Measurements from ENCODE around the gene BZW2. TPM values are rescaled to one million over a fixed set of nuclear protein-coding genes. Genes with fewer than 3 reads are reported as not detected.
"Not testable (repeated sequence)": the region's sequence is repeated elsewhere in the genome, so short reads cannot be mapped to it uniquely, and the experiment has no call there.

Gene BZW2
- total RNA-seq, 2 experiments from 2014 or later, result 118 to 122 TPM

DNA sequence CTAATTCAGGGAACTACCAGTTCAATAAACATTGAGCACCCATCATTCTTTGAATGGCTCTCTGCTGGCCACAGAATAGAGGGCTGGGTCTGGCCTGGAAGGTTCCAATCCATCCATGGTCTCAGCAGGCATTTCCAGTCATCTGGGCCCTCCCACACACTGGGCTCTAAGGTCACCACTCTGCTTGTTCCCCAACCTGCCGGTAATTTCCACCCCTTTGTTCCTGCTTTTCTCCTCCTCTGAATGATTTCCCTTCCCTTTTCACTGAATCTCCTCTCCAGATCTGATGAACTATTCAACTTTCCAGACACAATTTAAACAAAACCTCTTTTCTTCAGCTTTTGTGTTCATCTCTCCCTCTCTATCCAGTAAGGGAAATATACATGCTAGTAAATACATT, 2.6 kb downstream of the BZW2 start:
- CTCF ChIA-PET, result interaction anchor here (1.1 kb wide), 1 partner anchor 20 kb away, joined by 3 read pairs; no protein-coding TSS in a partner anchor
- H3K9me3 Mint-ChIP-seq, result no peaks in the 10 kb centered on the region
- H3K4me3 Mint-ChIP-seq, result peak overlapping the region; percentile 34
- DNase-seq, result no peak
- peaks cover 69% of the 10 kb centered on the region for H3K4me1 Mint-ChIP-seq (ENCODE audit: low read depth)
- H3K27ac Mint-ChIP-seq, result peak overlapping the region; percentile 28
- peaks cover 25% of the 10 kb centered on the region for H3K36me3 Mint-ChIP-seq (ENCODE audit: low read depth)
- H3K27me3 Mint-ChIP-seq (ENCODE audit: low read depth), result no peaks in the 10 kb centered on the region
- intact Hi-C loops (cut with micrococcal nuclease), result loop anchor here (5.0 kb wide), 2 partner anchors 489 to 509 kb away; no protein-coding TSS in a partner anchor

GRCh38 chr7:16649196-16649595, 3.2 kb downstream of the BZW2 start:
- no peak for DNase-seq
- intact Hi-C loops (cut with micrococcal nuclease), result loop anchor here (5.0 kb wide), 2 partner anchors 488 to 508 kb away; no protein-coding TSS in a partner anchor
- Mint-ChIP-seq H3K27ac (no peak overlapping the region), H3K36me3 (ENCODE audit: low read depth) (peaks cover 26% of the 10 kb centered on the region), H3K4me3 (no peak overlapping the region), H3K9me3 (no peaks in the 10 kb centered on the region), H3K4me1 (ENCODE audit: low read depth) (peaks cover 65% of the 10 kb centered on the region), H3K27me3 (ENCODE audit: low read depth) (no peaks in the 10 kb centered on the region)
- CTCF ChIA-PET, result no interaction called here

DNA sequence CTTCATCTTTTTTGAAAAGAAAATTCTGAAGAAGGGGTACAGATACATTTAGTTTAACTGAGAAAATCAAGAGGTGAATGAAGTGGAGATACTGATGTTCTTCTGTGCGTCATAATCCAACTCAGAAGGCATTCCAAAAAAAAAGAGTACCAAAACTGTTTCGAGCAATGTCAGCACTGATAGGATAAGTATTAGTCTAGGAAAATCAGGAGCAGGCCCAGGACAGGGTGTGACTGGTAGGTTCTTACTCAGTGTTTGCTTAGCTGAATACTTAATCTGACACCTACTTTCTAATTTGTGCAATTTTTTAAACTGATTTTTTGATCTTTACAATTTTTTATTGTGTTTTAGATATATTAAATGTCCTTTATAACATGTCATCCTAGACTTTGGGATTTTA, 4.3 kb downstream of the BZW2 start:
- no peak overlapping the region for H3K4me3 Mint-ChIP-seq
- intact Hi-C loops (cut with micrococcal nuclease), result no loop called here
- peaks cover 61% of the 10 kb centered on the region for H3K4me1 Mint-ChIP-seq (ENCODE audit: low read depth)
- H3K36me3 Mint-ChIP-seq (ENCODE audit: low read depth), result peaks cover 26% of the 10 kb centered on the region
- CTCF ChIA-PET, result no interaction called here
- no peaks in the 10 kb centered on the region for H3K27me3 Mint-ChIP-seq (ENCODE audit: low read depth)
- DNase-seq, result no peak
- H3K9me3 Mint-ChIP-seq, result no peaks in the 10 kb centered on the region
- no peak overlapping the region for H3K27ac Mint-ChIP-seq

DNA sequence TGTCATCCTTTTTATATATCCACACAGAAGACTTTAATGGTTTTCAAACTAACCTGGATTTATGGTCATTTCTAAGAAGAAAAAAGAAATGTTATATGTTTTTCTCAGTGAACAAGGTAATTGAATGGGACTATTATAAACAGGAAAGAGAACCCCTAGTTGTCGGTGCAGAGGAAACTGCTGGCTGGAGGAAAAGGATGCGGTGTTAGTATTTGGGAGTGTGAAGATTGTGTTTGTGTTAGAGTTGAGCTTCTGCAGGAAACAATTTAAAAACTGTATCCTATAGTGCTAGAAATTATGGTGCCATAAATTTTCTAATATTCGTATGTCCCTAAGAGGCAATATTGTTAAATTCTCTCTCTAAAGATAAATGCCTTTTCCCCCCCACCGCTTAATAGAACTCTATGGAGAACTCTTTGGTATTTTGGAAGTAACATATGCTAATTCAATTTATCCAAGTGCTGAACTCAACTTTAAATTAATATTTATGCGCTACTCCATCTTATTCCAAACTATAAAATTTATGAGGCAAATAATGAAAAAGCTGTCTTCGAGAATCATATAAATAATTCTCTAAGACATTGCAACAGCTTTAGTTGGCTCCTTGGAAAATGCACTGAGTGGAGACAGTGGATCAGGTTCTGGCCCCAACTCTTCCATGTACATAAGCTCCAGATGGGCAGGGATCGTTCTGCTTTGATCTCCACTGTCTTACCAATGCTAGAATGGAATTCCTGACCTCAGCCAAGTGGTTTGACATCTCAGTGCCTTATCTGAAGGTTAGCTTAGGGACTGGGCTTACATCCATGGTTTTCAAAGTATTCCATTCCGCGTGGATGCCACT, 5.6 kb downstream of the BZW2 start:
- no peak overlapping the region for H3K27ac Mint-ChIP-seq

DNA sequence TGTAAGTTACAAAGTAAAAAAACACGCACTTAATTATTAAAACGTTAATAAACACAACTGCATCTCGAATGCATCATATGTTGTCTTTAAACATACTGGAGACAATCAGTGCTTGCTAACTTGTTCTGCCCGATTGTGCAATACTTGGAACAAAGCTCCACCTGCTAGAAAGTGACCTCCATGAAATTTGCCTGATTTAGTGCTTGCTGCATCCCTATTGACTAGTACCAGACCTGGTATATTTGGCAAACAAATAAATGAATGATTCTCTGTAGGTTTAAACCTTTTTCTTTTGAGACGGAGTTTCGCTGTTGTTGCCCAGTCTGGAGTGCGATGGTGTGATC, 6.2 kb downstream of the BZW2 start:
- H3K4me1 Mint-ChIP-seq (ENCODE audit: low read depth), result peaks cover 68% of the 10 kb centered on the region
- H3K36me3 Mint-ChIP-seq (ENCODE audit: low read depth), result peaks cover 31% of the 10 kb centered on the region
- H3K9me3 Mint-ChIP-seq, result no peaks in the 10 kb centered on the region
- CTCF ChIA-PET, result interaction anchor here (1.1 to 1.2 kb wide), 2 partner anchors 55 to 84 kb away, joined by 3 read pairs; no protein-coding TSS in a partner anchor
- no peak for DNase-seq
- no peak overlapping the region for H3K27ac Mint-ChIP-seq
- no peaks in the 10 kb centered on the region for H3K27me3 Mint-ChIP-seq (ENCODE audit: low read depth)
- intact Hi-C loops (cut with micrococcal nuclease), result no loop called here
- H3K4me3 Mint-ChIP-seq, result no peak overlapping the region

More for the DNA sequence above, 5.6 kb downstream of the BZW2 start:
- Mint-ChIP-seq H3K27me3 (ENCODE audit: low read depth) (no peaks in the 10 kb centered on the region), H3K9me3 (no peaks in the 10 kb centered on the region), H3K36me3 (ENCODE audit: low read depth) (peaks cover 28% of the 10 kb centered on the region), H3K4me1 (ENCODE audit: low read depth) (peaks cover 67% of the 10 kb centered on the region), H3K4me3 (no peak overlapping the region)
- CTCF ChIA-PET, result interaction anchor here (1.2 kb wide), 1 partner anchor 56 kb away, joined by 3 read pairs; no protein-coding TSS in a partner anchor
- intact Hi-C loops (cut with micrococcal nuclease), result no loop called here
- DNase-seq, result no peak

DNA sequence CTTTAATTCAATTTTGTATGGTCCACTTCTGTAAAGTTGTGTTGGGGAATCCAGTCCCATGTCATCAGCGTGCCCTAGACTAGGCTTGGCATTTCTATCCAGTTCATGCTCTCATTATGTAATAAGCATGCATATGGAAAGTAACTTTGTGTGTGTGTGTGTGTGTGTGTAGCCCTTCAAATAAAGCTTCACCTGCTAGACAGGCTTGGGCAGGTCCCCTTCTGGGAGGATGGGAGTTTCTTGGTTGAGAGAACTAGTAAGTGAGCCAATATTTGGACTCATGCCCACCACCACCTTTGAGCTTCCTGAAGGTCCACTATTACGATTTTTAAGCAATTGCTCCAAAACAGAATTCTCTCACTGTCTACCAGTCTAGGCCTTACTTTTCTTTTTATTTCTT, 6.9 kb downstream of the BZW2 start:
- intact Hi-C loops (cut with micrococcal nuclease), result no loop called here
- peaks cover 36% of the 10 kb centered on the region for H3K36me3 Mint-ChIP-seq (ENCODE audit: low read depth)
- no peaks in the 10 kb centered on the region for H3K27me3 Mint-ChIP-seq (ENCODE audit: low read depth)
- no peaks in the 10 kb centered on the region for H3K9me3 Mint-ChIP-seq
- H3K4me1 Mint-ChIP-seq (ENCODE audit: low read depth), result peaks cover 68% of the 10 kb centered on the region
- no peak overlapping the region for H3K4me3 Mint-ChIP-seq
- no peak overlapping the region for H3K27ac Mint-ChIP-seq
- CTCF ChIA-PET, result interaction anchor here (0.8 to 1.2 kb wide), 3 partner anchors 11 to 84 kb away, joined by 3 read pairs; no protein-coding TSS in a partner anchor
- DNase-seq, result no peak

GRCh38 chr7:16655394-16655793, 9.4 kb downstream of the BZW2 start:
- no peak for DNase-seq
- H3K9me3 Mint-ChIP-seq, result no peaks in the 10 kb centered on the region
- H3K4me3 Mint-ChIP-seq, result no peak overlapping the region
- peaks cover 25% of the 10 kb centered on the region for H3K36me3 Mint-ChIP-seq (ENCODE audit: low read depth)
- intact Hi-C loops (cut with micrococcal nuclease), result no loop called here
- CTCF ChIA-PET, result interaction anchor here (0.7 kb wide), 1 partner anchor 269 kb away, joined by 3 read pairs; no protein-coding TSS in a partner anchor
- H3K4me1 Mint-ChIP-seq (ENCODE audit: low read depth), result peaks cover 51% of the 10 kb centered on the region
- no peaks in the 10 kb centered on the region for H3K27me3 Mint-ChIP-seq (ENCODE audit: low read depth)
- no peak overlapping the region for H3K27ac Mint-ChIP-seq

- intact Hi-C loops (cut with micrococcal nuclease), result no loop called here
- H3K9me3 Mint-ChIP-seq, result no peaks in the 10 kb centered on the region
Observed at GRCh38 chr7:16656141-16656540, 10.2 kb downstream of the BZW2 start.

GRCh38 chr7:16657656-16658279, 11.8 kb downstream of the BZW2 start:
- Mint-ChIP-seq H3K27ac (no peak overlapping the region), H3K36me3 (ENCODE audit: low read depth) (peaks cover 17% of the 10 kb centered on the region), H3K4me3 (no peak overlapping the region), H3K4me1 (ENCODE audit: low read depth) (peaks cover 50% of the 10 kb centered on the region), H3K9me3 (no peaks in the 10 kb centered on the region), H3K27me3 (ENCODE audit: low read depth) (no peaks in the 10 kb centered on the region)
- no peak for DNase-seq
- CTCF ChIA-PET, result interaction anchor here (0.6 kb wide), 1 partner anchor 50 kb away, joined by 3 read pairs; no protein-coding TSS in a partner anchor
- intact Hi-C loops (cut with micrococcal nuclease), result no loop called here

More at GRCh38 chr7:16656141-16656540, 10.2 kb downstream of the BZW2 start:
- Mint-ChIP-seq H3K27ac (no peak overlapping the region), H3K4me1 (ENCODE audit: low read depth) (peaks cover 53% of the 10 kb centered on the region), H3K36me3 (ENCODE audit: low read depth) (peaks cover 25% of the 10 kb centered on the region), H3K27me3 (ENCODE audit: low read depth) (no peaks in the 10 kb centered on the region), H3K4me3 (no peak overlapping the region)
- CTCF ChIA-PET, result interaction anchor here (0.6 to 1.0 kb wide), 2 partner anchors 9 to 1293 kb away, joined by 3 to 5 read pairs; no protein-coding TSS in a partner anchor
- no peak for DNase-seq

GRCh38 chr7:16659854-16660497, 14.0 kb downstream of the BZW2 start:
- H3K27me3 Mint-ChIP-seq (ENCODE audit: low read depth); DNase-seq; H3K27ac Mint-ChIP-seq; H3K4me3 Mint-ChIP-seq; H3K9me3 Mint-ChIP-seq; intact Hi-C loops (cut with micrococcal nuclease); CTCF ChIA-PET: not testable (repeated sequence)
- Mint-ChIP-seq H3K36me3 (ENCODE audit: low read depth) (peaks cover 19% of the 10 kb centered on the region), H3K4me1 (ENCODE audit: low read depth) (peaks cover 38% of the 10 kb centered on the region)

DNA sequence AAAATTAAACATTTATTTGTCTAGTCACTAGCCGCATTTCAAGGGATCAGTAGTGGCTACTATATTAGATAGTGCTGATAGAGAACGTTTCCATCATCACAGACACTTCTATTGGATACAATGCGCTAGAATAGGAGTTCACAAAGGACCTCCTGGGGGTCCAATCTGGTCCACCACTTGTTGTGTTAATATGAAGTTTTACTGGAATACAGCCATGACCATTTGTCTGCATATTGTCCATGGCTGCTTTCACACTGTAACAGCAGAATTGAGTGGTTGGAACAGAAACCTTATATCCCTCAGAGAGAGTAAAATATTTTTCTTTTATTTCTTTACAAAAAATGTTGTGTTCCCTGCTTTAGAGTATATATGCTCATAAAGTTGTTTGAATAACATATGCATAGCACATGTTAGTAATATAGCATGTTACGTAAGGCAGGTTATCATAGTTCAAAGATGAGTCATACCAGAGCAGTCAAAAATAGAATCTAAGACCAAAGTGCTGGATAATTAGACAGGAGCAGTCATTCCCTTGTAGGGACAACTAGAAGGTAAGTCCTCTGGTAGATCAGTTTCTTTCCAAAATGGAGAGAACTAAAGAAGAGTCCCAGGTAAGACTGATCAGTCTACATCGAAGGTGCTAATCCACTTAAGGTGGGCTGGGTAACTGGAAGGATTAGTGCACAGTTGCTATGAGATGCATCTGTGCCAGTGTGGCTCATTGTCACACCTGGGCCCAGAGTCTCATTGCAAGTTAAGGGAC, 14.9 kb downstream of the BZW2 start:
- DNase-seq, result no peak
- H3K27ac Mint-ChIP-seq, result no peak overlapping the region
- peaks cover 34% of the 10 kb centered on the region for H3K4me1 Mint-ChIP-seq (ENCODE audit: low read depth)
- H3K27me3 Mint-ChIP-seq (ENCODE audit: low read depth), result no peaks in the 10 kb centered on the region
- no peak overlapping the region for H3K4me3 Mint-ChIP-seq
- CTCF ChIA-PET, result no interaction called here
- H3K36me3 Mint-ChIP-seq (ENCODE audit: low read depth), result peaks cover 23% of the 10 kb centered on the region
- no peaks in the 10 kb centered on the region for H3K9me3 Mint-ChIP-seq
- intact Hi-C loops (cut with micrococcal nuclease), result no loop called here

Measured in activated naive CD4-positive, alpha-beta T cell treated with anti-CD3 and anti-CD28 coated beads for 36 hours (primary cell).